AG20443 (cell line): ENCODE measurements around the gene NFS1.

ENCODE experiments used
- DNase-seq: peaks from one replicate; pipeline ENCODE4 v3.0.0; 2012; ENCODE audit warnings: low spot score, mixed read lengths

The NFS1 gene

DNA sequence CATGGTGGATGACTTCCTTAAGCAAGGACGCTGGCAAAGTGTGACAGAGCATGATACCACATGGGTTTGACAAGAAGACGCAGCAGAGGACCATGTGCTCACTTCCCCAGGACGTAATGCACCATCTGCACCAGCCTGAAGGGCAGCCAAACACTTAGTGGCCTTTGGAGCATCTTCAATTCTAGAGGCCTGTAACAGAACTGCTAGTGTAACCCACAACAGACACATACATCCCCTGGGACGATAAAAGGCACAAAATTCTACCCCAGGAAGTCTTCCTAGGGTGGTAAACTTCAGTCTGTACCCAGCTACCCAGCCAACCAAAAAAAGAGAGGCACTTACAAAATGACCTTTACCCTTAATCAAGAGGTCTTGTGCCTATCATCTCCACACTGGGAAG, 25.3 kb downstream of the NFS1 start:
- DNase-seq: no peak

- no peak for DNase-seq
These were observed 29.5 kb downstream of the NFS1 start for GRCh38 chr20:35669681-35670080.

DNA sequence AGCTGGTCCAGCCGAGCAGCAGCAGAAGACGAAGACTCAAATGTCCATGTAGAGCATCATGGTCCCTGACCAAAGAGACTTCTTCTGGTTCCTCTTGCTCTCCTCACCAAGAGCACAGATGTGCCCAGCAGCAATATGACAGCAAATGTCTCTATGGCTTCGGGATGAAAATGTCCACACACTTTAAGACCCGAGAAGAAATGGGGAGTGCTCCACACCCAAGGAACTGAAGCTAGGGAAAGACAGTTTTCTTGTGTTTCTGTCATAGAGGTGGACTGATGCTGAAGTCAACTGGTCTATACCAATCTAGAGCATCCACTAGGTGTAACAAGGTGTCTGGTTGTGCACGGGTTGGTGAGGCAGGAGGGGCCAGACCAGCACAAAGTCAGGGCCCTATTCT, 29.9 kb downstream of the NFS1 start:
- no peak for DNase-seq

DNA sequence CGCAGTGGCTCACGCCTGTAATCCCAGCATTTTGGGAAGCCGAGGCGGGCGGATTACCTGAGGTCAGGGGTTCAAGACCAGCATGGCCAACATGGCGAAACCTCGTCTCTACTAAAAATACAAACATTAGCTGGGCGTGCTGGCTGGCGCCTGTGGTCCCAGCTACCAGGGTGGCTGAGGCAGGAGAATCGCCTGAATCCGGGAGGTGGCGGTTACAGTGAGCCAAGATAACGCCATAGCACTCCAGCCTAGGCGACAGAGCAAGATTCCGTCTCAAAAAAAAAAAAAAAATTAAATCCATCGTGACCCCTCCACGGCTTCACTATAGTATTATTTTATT, 33.2 kb downstream of the NFS1 start:
- DNase-seq: no peak

GRCh38 chr20:35664466-35665206, 34.5 kb downstream of the NFS1 start, which contains the start of the genes CPNE1 and RBM12:
Gene CPNE1, minus strand, starts transcription at chr20:35664900. Its CDS starts 31,977 bp downstream, at chr20:35632923.
Gene RBM12, minus strand, starts transcription at chr20:35664900. Its CDS starts 9,578 bp downstream, at chr20:35655322.
- peak; percentile 99 for DNase-seq

DNA sequence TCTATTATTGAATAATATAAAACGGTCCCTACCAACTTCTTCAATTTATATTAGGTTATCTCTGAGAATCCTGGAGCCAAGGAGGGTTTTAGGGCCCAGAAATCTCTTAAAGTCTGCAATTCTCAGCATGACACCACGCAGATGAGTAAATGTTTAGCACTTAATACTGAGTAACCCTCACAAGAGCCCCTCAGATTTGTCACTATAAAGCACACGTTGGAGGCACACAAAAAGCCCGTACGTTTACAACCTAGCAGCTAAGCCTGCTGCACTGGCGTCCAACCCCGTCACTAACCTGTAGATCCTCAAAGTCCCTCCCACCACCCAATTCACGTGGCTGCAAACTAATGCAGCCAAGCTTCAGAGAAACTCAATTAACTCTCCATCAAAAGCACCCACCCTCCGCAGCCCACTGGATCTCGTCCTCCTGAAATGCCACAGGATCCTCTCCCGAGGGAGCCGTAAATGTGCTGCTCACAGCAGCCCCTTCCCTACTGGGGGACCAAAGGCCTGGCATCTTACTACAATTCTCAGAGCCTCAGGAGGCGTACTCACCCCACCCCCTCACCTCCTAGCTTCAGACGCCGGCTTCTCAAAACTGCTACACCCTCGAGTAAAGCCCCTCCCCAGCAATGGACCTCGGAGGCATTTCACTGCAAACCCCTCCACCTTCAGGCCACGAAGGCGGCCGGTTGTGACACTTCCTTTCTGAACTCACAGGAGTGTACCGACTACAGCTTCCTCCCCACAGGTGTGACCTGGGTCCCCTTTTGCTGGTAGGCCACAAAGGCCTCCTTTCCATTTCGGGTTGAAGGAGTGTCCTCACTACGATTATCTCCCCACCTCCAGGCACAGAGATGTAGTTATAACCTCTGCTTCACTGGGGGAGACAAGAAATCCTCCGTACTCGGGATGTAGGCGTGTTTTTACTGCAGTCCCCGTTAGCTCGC, 35.4 kb downstream of the NFS1 start:
- peak; percentile 29 for DNase-seq

DNA sequence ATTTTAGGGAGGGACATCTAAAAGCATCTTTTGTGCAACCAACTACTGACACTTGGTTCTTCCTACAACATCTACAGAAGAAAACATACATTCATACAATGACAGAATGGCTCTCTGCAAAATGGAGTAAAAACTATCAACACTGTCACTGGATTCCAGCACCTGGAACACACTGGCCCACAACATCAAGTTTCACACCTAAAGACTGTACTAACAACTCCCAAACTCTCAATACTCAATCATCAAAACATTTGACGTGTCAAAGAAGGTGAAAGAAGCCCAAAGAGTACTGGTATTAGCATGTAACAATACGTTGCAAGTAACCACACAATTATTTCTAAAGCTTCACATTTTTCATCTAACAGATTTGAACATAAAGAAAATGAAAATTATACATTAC, 36.6 kb downstream of the NFS1 start:
- DNase-seq: no peak

- DNase-seq: no peak
These were observed 37.2 kb downstream of the NFS1 start for GRCh38 chr20:35661908-35662307.

DNA sequence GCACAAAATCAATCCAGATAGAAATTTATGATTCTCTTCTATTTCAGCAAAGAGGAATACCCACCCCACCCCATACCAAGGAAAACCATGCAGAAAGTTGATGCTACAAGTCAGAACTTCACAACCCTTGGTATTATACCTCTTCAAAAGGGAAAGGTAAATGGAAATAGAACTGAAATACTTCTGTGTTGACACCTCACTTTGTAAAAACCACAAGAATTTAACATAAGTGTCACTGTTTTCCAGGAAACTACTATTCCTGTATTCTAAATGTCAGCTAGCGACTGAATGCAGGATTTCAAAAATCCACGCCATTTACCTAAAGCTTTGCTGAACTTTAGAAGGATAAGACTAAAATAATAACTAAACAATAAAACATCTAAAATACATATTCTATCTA, 38.1 kb downstream of the NFS1 start:
- no peak for DNase-seq

GRCh38 chr20:35660122-35660937, 38.8 kb downstream of the NFS1 start:
- DNase-seq: no peak

DNA sequence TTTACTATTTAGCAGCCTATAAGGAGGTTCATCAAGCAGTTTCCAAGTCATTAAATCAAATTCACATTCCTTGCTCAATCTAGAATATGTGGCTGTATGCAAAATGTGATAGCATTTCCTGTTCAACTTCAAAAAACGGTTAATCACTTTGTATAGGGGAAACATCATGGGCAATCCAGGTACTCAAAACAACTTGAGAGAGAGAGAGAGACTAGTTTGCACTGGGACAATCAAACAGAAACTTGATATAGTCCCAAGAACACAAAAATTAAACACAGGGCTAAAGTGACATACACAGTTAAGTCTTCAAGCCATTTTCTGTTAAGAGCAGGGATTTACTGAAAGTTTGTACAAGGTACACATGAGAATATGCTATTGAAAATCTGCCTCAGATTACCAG, 41.9 kb downstream of the NFS1 start:
- no peak for DNase-seq

DNA sequence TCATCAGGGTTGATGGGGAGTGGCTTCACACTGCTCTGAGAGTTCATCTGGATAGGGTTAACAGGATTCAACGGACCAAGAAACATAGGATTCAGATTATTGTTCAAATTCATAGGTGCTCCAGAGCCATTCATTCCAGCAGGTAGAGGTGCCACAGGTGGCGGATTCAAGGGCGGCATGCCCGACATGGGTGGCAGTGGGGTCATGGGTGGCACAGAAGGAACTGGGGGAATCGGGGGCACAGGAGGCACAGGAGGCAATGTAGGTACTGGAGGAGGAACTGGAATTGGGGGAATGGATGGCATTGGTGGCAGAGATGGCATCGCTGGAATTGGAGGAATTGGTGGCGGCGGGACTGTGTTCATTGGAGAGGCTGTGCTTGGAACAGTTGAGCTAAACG, 44.7 kb downstream of the NFS1 start:
- no peak for DNase-seq

DNA sequence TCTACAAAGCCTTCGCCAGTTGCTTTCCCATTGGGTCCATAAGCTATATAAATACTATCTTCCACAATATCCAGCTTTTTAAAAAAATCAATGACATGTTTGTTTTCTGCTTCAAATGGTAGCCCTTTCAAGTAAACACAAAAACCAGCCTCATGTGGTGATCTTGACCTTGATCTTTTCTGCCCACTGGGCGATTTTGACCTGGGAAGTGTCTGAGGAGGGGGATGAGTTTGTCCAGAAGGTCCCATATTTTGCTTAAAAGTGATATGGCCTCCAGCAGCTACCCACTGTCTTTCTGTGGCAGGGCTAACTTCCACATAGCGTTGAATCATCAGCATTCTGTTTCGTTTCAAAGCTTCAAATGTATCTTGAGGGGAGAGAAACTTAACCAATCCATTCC, 45.3 kb downstream of the NFS1 start:
- no peak for DNase-seq

GRCh38 chr20:35653430-35653734, 45.8 kb downstream of the NFS1 start:
- no peak for DNase-seq

DNA sequence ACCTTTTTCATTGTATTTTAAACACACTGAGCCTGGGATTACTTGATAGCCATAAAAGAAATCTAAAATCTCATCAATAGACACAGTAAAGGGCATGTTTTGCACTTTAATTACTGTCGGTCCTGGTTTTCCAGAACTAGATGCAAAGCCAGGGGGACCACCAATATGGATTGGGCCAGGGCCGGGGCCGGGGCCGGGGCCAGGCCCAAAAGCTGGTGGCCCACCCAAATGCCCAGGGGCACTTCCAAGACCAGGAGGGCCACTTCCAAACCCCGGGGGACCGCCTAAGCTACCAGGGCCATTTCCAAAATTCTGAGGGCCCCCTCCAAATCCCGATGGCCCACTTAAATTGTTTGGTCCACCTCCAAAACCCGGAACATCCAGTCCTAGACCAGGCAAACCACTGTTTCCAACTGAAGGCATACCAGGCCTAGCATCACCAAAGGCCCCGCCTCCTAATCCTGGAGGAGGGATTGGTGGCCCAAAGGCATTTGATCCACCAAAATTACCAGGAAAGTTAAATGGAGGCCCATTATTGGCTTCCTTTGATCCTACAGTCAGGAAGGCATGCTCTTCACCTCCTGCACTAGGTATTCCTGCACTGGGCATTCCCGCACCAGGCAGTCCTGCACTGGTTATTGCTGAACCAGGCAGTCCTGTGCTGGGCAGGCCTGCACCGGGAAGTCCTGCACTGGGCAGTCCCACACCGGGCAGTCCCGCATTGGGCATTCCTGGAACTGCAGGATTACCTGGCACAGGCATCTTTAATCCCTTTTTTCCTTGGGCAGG, 46.3 kb downstream of the NFS1 start:
- no peak for DNase-seq

DNA sequence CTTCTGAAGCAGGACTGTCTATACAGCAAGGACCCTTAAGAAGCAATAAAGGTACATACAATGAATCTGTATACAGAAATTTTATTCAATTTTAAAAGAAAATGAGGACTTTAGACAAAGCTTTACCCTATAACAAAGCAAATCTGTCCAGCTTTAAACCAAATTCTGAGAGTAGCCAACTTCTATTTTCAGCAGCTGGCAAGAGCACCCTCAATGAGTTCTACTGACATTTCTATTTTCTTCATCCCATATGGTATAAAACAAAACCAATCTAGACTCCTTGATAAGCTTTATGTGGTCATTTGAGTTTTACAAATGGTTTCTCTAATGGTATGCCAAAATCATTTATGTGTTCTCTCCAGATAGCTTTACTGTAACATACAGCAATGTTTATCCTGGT, 47.2 kb downstream of the NFS1 start:
- DNase-seq: no peak

- DNase-seq: no peak
These were observed 48.5 kb downstream of the NFS1 start for GRCh38 chr20:35650632-35651031.

DNA sequence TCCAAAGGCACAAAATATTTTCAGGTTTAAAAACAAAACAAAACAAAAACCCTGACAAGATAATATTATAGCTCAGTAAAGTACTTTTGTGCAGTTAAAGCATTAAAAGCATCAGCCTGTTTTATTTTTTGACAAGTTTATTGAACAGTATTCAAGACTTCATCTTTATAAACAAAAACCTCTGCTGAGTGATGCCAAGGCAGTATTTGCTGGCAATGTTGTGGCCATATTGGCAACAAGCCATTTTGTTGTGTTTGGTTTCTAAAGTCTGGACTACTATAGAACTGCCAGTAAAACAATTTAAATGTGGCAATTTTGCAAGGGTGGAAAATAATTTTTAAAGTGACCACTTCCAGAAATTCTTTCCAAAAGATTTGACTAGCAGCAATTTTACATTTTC, 50.3 kb downstream of the NFS1 start:
- DNase-seq: no peak

- no peak for DNase-seq
These were observed 54.3 kb downstream of the NFS1 start for GRCh38 chr20:35644806-35645205.

DNA sequence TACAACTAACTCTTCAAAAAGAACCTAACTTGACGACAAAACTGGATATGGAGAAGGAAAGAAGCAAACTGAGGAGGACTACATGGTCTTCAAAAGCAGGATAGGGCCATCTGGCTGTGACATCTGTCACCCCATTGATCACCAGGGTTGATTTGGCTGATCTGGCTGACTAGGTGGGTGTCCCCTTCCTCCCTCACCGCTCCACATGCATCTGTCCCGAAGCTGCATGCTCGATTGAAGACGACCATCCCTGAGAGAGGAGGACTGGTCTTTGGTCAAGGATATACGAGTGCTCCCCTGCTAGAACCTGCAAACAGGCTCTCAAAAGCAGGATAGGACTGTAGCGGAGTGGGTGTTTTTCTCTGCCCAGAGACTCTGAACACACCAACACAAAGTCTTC, 56.1 kb downstream of the NFS1 start:
- no peak for DNase-seq

DNA sequence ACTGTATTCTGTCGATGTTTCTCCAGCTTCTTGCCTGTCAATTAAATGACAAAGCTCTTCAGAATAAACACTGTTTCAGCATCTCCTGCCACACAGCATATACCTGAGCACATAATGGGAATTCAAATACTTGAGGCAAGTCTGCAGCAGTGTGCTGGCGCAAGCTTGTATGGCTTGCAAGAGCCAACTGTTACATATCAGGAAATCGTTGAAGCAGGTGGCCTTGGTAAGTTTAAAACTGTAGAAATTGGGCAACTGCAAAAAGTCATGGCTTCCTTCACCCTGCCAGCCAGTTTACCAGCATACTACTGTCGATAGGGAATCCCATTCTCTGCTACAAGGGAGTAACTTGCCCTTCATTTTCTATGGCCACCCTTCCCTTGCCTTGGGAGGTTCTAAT, 57.4 kb downstream of the NFS1 start:
- no peak for DNase-seq

- DNase-seq: no peak
These were observed 58.4 kb downstream of the NFS1 start for GRCh38 chr20:35640724-35641123.
